ENCODE measurements around the gene RAPGEF3.

GRCh38 chr12:47705566-47706425 is 52.9 kb downstream of the RAPGEF3 start, which contains the start of gene RPAP3:
- TF ChIP-seq POLR2A (IDR thresholded peaks at IDR 0.05; ENCODE audit: low read length): peak; percentile 89
- TF ChIP-seq GATA1 (IDR thresholded peaks at IDR 0.05; ENCODE audit: low read depth, low read length): no peak

All from erythroblast (primary cell).